Measurements from ENCODE around the gene ATP5MK.

The ATP5MK gene

GRCh38 chr10:103367782-103368518 lies 28.3 kb downstream of the ATP5MK start, which contains the start of gene TAF5 (continued):
- TF ChIP-seq, protein P1, sequence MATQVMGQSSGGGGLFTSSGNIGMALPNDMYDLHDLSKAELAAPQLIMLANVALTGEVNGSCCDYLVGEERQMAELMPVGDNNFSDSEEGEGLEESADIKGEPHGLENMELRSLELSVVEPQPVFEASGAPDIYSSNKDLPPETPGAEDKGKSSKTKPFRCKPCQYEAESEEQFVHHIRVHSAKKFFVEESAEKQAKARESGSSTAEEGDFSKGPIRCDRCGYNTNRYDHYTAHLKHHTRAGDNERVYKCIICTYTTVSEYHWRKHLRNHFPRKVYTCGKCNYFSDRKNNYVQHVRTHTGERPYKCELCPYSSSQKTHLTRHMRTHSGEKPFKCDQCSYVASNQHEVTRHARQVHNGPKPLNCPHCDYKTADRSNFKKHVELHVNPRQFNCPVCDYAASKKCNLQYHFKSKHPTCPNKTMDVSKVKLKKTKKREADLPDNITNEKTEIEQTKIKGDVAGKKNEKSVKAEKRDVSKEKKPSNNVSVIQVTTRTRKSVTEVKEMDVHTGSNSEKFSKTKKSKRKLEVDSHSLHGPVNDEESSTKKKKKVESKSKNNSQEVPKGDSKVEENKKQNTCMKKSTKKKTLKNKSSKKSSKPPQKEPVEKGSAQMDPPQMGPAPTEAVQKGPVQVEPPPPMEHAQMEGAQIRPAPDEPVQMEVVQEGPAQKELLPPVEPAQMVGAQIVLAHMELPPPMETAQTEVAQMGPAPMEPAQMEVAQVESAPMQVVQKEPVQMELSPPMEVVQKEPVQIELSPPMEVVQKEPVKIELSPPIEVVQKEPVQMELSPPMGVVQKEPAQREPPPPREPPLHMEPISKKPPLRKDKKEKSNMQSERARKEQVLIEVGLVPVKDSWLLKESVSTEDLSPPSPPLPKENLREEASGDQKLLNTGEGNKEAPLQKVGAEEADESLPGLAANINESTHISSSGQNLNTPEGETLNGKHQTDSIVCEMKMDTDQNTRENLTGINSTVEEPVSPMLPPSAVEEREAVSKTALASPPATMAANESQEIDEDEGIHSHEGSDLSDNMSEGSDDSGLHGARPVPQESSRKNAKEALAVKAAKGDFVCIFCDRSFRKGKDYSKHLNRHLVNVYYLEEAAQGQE (tag by site-specific recombination; IDR thresholded peaks at IDR 0.05) = peak; percentile 74
- TF ChIP-seq PRDM1 (tag by site-specific recombination; IDR thresholded peaks at IDR 0.05) (peak; percentile 99), ZFP3 (tag by site-specific recombination; IDR thresholded peaks at IDR 0.05; ENCODE audit: low read depth) (no peak), MZF1 (tag by site-specific recombination; IDR thresholded peaks at IDR 0.05; ENCODE audit: borderline replicate concordance) (no peak), HOXA7 (CRISPR knock-in tag; IDR thresholded peaks at IDR 0.05; ENCODE audit: borderline replicate concordance) (no peak), ZNF776 (tag by site-specific recombination; IDR thresholded peaks at IDR 0.05; ENCODE audit: borderline replicate concordance) (no peak; the same call in 1 of the 2 replicates), ZNF830 (tag by site-specific recombination; IDR thresholded peaks at IDR 0.05; ENCODE audit: low read depth) (no peak), PRDM10 (tag by site-specific recombination; IDR thresholded peaks at IDR 0.05) (peak; percentile 37; the same call in 1 of the 2 replicates), ZEB2 (tag by site-specific recombination; IDR thresholded peaks at IDR 0.05) (peak; percentile 70), ZNF114 (tag by site-specific recombination; IDR thresholded peaks at IDR 0.05) (no peak), ZNF473 (tag by site-specific recombination; IDR thresholded peaks at IDR 0.05) (no peak), ZNF768 (tag by site-specific recombination; IDR thresholded peaks at IDR 0.05) (no peak), ZNF211 (tag by site-specific recombination; IDR thresholded peaks at IDR 0.05; ENCODE audit: low read depth) (no peak), ZNF354C (tag by site-specific recombination; IDR thresholded peaks at IDR 0.05; ENCODE audit: borderline replicate concordance, low read depth) (no peak), ZNF214 (tag by site-specific recombination; IDR thresholded peaks at IDR 0.05; ENCODE audit: borderline replicate concordance) (no peak), ZNF19 (tag by site-specific recombination; IDR thresholded peaks at IDR 0.05; ENCODE audit: low read depth) (no peak), ZNF692 (tag by site-specific recombination; IDR thresholded peaks at IDR 0.05) (peak; percentile 62)
- TF ChIP-seq, protein P2, sequence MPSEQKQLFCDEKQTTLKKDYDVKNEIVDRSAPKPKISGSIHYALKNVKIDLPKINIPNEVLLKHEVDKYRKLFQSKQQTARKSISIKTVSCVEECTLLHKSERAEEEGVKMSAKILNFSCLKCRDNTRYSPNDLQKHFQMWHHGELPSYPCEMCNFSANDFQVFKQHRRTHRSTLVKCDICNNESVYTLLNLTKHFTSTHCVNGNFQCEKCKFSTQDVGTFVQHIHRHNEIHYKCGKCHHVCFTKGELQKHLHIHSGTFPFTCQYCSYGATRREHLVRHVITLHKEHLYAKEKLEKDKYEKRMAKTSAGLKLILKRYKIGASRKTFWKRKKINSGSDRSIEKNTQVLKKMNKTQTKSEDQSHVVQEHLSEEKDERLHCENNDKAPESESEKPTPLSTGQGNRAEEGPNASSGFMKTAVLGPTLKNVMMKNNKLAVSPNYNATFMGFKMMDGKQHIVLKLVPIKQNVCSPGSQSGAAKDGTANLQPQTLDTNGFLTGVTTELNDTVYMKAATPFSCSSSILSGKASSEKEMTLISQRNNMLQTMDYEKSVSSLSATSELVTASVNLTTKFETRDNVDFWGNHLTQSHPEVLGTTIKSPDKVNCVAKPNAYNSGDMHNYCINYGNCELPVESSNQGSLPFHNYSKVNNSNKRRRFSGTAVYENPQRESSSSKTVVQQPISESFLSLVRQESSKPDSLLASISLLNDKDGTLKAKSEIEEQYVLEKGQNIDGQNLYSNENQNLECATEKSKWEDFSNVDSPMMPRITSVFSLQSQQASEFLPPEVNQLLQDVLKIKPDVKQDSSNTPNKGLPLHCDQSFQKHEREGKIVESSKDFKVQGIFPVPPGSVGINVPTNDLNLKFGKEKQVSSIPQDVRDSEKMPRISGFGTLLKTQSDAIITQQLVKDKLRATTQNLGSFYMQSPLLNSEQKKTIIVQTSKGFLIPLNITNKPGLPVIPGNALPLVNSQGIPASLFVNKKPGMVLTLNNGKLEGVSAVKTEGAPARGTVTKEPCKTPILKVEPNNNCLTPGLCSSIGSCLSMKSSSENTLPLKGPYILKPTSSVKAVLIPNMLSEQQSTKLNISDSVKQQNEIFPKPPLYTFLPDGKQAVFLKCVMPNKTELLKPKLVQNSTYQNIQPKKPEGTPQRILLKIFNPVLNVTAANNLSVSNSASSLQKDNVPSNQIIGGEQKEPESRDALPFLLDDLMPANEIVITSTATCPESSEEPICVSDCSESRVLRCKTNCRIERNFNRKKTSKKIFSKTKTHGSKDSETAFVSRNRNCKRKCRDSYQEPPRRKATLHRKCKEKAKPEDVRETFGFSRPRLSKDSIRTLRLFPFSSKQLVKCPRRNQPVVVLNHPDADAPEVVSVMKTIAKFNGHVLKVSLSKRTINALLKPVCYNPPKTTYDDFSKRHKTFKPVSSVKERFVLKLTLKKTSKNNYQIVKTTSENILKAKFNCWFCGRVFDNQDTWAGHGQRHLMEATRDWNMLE (tag by site-specific recombination; conservative IDR thresholded peaks at IDR 0.05; ENCODE audit: low read depth) = peak; percentile 11; the same call in 1 of the 2 replicates
- TF ChIP-seq, protein P3, sequence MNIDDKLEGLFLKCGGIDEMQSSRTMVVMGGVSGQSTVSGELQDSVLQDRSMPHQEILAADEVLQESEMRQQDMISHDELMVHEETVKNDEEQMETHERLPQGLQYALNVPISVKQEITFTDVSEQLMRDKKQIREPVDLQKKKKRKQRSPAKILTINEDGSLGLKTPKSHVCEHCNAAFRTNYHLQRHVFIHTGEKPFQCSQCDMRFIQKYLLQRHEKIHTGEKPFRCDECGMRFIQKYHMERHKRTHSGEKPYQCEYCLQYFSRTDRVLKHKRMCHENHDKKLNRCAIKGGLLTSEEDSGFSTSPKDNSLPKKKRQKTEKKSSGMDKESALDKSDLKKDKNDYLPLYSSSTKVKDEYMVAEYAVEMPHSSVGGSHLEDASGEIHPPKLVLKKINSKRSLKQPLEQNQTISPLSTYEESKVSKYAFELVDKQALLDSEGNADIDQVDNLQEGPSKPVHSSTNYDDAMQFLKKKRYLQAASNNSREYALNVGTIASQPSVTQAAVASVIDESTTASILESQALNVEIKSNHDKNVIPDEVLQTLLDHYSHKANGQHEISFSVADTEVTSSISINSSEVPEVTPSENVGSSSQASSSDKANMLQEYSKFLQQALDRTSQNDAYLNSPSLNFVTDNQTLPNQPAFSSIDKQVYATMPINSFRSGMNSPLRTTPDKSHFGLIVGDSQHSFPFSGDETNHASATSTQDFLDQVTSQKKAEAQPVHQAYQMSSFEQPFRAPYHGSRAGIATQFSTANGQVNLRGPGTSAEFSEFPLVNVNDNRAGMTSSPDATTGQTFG (tag by site-specific recombination; IDR thresholded peaks at IDR 0.05; ENCODE audit: borderline replicate concordance) = no peak
- TF ChIP-seq, protein P4, sequence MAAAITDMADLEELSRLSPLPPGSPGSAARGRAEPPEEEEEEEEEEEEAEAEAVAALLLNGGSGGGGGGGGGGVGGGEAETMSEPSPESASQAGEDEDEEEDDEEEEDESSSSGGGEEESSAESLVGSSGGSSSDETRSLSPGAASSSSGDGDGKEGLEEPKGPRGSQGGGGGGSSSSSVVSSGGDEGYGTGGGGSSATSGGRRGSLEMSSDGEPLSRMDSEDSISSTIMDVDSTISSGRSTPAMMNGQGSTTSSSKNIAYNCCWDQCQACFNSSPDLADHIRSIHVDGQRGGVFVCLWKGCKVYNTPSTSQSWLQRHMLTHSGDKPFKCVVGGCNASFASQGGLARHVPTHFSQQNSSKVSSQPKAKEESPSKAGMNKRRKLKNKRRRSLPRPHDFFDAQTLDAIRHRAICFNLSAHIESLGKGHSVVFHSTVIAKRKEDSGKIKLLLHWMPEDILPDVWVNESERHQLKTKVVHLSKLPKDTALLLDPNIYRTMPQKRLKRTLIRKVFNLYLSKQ (tag by site-specific recombination; IDR thresholded peaks at IDR 0.05; ENCODE audit: borderline replicate concordance) = no peak

Measured in HEK293 (cell line).